SW480 (cell line): ENCODE data around the gene AUTS2.
"Not testable (repeated sequence)": the region's sequence is repeated elsewhere in the genome, so short reads cannot be mapped to it uniquely, and the experiment has no call there.

Experiments
- DNase-seq: peaks from one replicate; pipeline ENCODE4 v3.0.0-alpha.2; 2016; ENCODE audit warnings: low spot score

Gene AUTS2

DNA sequence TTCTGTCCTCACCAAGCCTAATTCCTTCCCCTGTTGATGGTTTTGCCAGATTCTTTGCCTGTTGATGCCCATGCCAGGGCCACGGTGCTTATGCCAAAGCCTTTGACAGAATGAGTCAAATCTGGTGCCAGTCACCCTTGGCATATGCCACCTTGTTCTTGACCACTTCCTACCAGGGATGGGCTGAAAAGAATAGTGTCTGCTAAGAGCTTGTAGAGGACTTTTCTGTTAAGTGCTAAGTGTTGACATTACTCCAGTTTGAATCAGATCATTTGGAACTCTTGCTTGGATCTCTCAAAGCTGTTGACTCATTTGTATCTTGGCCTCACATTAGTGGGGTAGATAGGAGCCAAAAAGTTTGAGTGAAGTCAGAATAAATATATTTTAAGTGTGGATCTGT, 661.2 kb downstream of the AUTS2 start:
- DNase-seq = no peak

DNA sequence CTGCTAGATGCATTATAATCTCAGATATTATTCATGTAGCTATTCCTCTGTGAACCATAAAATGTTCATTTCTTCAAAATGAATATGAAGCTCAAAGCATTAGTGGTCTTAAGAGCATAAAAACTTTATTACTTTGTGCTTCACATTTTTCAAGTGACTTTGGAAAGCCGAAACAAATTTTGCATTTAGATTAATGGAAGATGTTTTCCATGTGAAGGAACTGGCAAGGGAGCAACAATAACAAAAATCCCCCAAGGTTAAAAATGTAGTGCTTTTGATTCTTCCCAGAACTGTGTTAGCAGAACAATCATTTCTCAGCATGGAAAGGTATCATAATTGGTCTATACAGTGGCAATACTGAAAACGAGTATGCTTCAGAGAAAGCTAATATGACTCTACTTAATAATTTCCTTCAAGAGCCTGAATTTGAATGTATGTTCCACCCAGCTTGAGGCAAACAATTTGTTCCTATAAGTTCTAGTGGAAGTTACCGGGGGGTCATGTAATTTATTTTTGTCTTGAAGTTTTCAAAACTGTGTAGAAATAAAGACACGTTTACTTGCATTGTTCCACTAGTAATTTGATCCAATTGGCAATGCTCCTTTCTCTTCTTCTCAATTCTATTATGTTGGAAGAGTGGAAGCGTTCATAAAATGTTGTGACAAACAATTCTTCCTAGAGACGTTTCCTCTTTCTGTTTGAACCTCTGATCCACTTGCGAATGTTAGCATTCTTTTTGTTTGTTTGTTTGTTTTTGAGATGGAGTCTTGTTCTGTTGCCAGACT, 665.4 kb downstream of the AUTS2 start:
- no peak for DNase-seq

DNA sequence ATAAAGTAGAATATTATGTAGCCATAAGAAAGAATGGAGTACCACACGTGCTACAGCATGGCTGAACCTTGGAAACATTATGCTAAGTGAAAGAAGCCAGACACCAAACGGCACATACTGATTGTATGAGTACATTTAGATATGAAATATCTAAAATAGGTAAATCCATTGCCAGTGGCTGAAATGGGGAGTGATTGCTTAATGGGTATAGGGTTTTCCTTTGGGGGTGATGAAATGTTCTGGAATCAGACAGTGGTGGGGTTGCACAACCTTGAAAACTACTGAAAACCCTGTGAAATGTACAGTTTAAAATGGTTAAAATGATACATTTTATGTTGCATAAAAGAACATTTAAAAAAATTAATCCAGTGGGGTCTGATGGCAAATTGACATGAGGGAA, 667.9 kb downstream of the AUTS2 start:
- no peak for DNase-seq

DNA sequence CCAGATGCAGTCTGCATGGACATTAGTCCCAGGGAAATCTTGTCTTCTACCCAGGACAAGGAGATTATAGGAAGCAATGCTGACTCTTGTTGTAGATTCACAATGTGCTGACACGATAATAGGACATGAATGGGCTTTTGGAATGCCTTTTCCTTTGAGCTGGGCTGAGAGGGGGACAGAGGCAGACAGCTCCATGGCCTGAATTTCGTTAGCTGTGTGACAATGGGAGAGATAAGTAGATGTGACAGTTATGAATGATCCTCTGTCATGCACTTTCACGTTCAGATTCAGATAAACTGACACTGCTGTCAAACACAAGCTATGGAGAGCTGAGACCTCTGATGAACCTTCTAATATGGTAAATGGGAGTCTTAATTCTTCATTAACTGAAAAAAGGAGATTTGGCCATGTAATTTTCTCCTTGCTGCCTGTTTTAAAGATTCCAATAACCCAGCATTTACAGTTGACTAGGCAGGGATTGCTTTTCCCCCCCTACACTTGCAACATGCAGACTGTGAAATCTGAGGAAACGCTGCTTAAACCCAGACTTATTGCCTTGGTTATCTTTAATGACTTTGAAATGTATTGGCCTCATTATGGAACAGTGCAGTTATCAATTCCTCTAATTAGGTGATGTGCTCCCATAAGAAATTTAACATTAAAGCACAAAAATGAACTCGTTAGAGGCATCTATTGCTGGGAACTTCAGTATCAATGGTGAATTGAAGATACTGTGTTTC, 669.3 kb downstream of the AUTS2 start:
- DNase-seq = no peak

DNA sequence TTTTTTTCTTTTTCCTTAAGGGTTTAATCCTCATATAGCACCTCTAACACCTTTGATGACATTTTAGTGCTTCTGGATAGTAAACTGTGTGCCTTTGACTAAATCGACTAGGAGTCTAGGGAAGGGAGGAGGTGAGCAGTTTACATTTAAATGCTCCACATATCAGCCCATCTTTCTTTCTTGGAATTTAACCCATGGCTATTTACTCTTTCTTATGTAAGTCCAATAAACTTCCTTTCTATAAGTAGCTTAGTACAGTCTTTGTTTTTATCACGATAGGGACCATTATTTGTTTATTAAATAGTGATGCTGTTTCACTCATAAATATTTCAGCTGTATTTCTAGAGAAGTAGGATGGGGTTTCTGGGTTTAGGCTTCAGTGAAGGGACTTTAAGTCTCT, 669.9 kb downstream of the AUTS2 start:
- no peak for DNase-seq

DNA sequence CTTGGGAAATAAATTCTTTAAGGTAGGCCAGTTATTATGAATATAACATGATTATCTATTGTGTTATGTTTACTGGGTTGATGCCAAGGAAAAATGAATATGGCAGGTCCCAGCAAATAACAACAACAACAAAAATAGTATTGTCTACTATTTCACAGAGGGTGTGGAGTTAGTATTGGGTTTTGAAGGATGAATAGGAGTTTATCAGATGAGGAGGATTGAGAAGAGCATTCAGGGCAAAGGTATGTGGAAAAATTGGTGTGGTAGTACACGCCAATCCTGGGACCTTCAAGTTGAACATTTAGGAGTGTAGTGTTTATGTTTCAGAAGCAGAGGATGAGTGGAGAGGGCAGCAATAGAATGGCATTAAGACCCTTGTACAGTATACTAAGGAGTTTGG, 671.9 kb downstream of the AUTS2 start:
- no peak for DNase-seq

DNA sequence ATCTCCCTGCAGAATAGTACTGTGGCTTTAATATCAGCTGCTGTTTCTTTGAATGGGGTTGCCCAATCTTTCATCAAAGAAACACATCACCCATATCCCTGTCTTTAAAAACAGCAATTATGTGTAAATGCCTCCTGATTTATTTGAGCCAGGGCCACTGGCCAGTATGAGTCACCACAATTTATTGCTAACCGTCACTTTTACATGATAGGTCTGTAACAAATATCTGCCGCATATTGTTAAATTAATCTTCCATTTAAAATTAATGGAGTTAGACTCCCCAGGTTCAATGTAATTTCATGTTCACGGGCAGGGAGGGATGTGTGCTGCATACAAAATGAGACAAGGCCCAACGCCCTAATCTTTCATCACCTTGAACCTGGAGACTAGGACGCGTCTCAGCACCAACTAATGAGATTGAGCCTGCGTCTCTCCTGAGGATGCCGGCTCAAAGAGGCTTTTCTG, 673.4 kb downstream of the AUTS2 start:
- DNase-seq = peak; percentile 62

DNA sequence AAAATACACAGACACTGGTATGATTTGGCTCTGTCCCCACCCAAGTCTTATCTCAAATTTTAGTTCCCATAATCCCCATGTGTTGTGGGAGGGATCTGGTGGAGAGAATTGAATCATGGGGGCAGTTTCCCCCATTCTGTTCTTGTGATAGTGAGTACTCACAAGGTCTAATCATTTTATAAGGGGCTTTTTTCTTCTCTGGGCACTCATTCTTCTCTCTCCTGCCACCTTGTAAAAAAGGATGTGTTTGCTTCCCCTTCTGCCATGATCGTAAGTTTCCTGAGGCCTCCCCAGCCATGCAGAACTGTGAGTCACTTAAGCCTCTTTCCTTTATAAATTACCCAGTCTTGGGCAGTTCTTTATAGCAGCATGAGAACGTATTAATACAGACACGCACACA, 677.3 kb downstream of the AUTS2 start:
- not testable (repeated sequence) for DNase-seq

DNA sequence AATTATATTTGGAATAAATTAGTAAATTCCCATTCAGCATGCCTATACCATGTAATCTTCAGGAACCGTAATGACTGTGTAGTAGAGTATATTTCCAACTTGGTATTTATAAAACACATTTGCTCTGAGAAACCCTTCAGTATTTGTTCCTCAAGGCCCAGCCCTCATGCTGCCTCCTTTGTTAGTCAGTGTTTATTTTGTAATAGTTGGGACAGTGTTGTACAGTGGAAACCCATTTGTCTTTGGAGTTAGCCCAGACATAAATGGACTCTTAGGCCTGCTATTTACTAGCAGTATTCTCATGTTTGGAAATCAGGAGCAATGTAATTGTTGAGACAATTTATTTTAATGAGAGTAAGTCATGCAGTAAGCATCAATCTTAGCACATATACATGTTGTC, 686.9 kb downstream of the AUTS2 start:
- DNase-seq = no peak

DNA sequence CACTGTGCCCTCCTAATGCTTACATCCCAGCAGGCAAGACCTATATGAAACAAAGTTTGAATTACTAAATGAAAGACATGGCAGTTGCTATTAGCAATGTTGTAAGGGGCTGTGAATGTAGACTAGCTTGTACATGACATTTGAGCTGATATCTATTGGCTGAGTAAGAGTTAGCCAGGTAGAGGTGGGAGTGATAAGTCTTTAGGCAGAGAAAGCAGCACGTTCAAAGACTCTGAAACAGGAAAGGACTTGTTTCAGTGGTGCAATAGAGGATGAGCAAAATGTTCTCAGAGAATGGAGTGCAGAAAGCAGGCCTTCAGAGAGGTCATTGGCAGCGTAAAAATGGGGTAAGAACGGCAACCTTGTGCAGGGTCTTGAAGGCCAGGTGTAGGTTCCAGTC, 687.6 kb downstream of the AUTS2 start:
- DNase-seq = no peak

DNA sequence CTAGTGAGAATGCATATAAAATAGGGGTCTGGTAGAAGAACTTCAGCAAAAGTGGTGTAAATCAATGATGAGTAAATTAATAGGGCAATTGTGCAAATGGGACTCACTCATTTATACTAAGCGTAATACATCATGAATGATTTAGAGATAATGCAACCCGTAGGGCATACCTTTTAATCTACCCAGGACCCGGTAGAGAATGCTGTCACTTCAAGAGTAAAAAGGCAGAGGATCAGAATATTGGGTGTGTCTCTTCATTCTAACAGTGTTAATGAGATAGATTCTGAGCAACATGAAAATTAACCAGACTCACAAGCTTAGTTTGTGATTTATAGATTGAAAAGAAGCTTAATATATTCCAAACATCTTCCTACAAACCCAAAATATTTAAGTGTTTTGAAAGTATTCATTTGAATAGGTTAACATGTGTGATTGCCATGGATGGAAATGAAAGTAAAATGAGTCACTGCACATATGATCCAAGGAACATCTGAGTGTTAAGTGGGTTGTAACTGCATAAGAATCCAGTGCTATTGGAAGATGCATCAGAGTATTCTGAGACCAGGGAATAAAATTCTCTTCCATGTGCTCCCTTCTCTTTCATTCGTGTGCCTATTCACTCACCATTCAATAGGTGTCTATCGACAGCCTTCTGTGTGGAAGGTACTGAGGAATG, 690.6 kb downstream of the AUTS2 start:
- no peak for DNase-seq

DNA sequence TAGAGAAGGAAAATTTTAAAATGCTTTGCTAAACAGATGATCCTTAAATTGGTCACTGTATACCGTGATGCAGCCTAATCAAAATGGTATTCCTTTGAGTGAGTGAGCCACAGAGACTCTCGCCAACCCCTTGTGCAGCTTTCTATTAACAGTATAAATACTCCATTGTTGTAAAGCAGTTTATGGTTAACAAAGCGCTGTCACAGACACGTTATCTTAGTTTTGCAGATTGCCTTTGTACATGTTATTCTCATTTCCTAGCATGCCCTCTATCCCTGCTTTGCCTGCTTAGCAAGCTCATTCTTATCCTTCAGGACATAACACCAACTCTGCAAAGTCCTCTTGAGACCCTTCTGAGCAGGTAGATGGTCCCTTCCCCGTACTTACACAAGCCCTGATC, 694.4 kb downstream of the AUTS2 start:
- DNase-seq = no peak

DNA sequence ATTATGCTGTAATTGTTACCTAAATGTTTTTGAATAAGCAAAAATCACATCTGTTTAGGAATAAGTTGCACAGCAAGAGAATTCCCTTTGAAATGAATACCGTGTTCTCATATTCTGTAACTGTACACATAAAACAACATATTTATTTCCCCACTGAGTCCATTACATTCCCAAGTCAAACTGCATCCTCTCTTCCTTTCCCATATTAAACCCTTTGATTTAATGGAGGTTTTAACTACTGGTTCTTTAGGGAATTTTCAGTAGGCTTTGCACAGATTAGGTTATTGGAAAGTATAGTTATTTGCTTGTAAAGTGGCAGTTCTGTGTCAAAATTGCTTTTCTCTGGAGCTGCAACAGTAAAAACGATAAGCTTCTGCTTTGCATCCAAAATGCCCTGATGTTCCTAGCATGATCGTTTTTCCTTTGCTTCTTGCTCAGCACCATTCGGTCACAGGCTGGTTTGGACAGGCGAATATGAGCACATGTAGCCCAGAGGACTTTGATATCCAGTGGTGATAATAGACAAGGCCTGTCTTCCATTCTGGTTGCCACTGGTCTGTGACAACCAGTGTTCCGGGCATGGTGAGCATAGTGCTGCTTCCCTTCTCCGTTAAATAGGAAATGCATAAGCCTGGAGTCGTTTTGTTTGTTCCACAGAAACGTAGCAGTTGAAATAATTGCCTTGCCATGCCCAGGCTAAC, 696.1 kb downstream of the AUTS2 start:
- DNase-seq = no peak

DNA sequence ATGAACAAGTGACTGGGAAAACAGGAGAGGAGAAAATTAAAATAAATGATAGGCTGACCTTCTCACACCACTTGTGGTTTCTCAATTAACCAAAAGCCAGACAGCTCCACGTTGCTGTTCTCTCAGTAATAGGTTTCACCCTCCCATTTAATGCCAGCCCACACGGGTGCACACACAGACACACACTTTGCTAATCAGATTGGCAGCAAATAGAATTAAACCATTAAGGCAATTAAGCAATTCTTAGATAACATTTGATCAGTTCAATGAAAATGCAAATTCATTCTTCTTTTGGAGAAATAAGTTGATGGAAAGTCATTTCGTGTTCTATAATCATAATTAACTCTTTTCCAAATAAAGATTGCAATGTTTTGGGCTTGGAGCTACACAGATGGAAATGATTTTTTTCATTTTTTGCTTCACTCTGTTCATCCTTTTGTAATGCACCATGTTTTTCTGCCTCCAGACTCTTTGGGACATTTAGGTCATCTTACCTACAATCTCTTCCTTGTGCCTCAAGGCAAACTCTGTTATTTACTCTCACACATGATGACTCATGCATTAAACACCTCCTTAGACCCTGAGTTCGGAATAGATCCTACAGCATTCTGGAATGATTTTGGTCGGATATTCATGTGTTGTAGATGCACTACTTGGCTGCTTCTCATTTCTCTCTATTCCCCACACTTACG, 700.7 kb downstream of the AUTS2 start:
- no peak for DNase-seq

DNA sequence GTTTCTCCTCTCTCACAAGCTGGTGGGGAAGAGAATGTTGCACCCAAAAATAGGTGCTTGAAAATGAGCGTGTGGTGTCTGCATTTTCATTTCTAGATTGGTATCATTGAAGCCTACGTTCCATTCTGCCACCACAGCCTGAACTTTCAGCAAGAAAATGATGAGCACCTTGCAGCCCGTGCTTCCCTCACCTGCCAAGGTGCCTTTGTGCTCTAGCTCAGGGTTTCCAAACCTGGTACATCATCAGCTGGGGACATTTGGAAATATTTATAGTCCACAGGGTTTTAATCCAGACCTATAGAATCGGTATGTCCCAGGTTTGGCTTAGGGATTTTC, 701.2 kb downstream of the AUTS2 start:
- no peak for DNase-seq

DNA sequence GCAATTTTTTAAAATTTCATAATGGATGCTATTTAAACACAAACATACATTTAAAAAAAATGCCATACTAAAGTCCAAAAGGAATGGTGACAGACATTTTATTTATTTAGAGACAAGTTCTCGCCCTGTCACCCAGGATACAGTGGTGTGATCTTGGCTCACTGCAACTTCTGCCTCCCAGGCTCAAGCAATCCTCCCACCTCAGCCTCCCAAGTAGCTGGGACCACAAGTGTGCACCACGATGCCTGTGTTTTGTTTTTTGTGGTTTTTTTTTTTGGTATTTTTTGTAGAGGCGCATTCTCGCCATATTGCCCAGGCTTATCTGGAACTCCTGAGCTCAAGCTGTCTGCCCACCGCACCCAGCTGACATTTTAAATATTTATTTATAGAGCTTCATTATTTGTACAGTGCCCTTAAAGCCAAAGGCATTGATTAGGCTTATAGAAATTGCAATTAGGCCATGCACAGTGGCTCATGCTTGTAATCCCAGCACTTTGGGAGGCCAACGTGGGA, 703.5 kb downstream of the AUTS2 start:
- no peak for DNase-seq

DNA sequence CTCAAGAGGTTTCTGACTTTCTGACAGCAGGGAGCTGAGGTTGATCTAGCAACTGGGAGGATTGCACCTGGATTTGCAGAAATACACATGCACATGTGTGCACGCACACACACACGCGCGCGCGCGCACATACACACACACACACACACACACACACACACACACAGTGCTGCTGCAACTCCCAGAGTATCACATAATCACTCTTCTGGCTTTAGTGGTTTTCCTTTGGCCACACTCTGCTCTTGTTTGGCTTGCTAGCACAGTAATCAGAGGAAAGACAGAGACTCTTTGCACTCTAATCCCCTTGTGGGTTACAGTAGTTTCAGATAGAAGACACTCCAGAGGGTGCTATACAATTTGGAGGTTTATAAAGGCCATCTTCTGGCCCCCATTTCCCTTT, 705.0 kb downstream of the AUTS2 start:
- no peak for DNase-seq

DNA sequence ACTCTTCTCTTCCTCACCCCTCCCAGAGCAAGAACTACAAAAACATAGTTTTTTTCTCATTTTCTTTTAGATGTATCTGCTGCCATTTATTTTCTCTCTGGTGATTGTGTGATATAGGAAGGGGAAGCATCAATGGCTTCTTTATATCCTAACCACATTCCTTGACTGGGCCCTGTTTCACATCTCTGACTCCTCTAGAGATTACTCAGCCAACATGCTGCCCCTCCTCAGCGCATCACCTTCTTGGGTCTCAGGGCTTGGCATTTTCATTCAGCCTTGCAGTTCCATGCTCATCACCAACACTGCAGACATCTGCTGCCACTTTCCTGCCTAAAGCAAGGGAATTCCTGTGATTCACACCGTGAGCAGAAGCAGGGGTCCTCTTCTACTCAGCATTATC, 705.5 kb downstream of the AUTS2 start:
- DNase-seq = no peak

DNA sequence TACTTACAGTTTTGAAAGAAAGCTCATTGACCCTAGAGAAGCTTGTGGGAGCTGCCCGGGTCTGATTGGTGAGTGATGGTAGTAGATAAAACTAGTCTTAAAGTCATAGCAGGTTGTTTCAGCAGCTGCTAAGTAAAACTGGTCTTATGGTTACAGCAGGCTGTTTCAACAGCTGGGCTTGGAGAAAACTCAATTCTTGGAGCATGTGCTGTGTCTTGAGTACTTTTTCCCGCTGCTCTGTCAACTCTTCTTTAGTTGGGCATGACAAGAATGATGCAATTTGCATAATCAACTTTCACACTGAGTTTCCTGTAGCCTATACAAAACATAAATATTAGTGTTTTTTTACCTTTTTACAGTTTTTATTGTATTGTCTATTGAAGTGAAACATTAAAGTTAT, 707.9 kb downstream of the AUTS2 start:
- no peak for DNase-seq

DNA sequence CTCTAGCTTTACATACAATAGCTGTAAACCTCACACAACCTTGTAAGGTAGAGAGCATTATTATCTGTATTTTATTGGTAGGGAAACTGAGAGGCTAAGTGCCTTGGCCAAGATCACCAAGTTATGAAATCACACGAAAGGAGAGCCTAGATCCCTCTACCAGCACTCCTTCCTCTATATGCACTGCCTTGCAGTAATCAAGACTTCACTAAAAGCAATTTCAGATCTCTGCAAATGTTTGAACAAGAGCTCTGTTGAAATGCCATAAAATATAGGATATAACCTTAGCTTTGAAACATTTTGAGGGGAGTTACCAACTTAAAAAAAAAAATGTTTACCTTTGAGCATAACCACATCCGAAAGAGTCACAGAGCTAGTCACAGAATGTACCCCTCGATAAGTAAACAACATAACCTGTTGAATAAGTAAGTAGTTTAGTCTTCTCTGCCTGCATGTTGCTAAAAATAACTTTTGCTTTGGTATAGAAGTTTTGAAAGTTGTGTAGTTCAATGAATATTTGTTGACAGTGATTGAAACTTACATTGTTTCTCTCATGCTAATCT, 709.4 kb downstream of the AUTS2 start:
- DNase-seq = peak; percentile 31

DNA sequence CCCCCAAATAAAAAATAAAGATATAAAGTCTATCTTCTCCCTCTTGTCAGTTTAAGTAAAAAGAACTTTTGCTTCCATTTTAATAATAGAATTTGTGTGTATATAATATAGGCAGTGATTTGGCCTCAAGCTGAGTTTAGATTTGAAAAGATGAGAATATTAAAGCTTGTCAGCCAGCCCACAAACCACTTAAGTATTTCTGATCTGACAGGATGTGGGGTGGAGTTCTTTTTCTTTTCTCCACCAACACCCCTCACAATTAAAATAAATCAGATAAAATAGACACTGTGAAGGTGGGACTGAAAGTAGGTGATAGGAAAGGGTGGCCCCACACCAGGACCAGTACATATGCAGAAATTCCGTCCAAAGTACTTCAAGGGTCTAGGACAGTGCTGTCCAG, 714.1 kb downstream of the AUTS2 start:
- DNase-seq = no peak
